ENCODE measurements around the gene CNTNAP2.
A peak's percentile ranks its signal among the peaks of the same experiment; 100 is the strongest.

CNTNAP2 gene

GRCh38 chr7:146781352-146782116, 664.9 kb downstream of the CNTNAP2 start:
- DNase-seq (ENCODE audit: low read depth): no peak

- no peak for DNase-seq (ENCODE audit: low read depth)
Observed at GRCh38 chr7:146787266-146787665, 670.7 kb downstream of the CNTNAP2 start.

- no peak for DNase-seq (ENCODE audit: low read depth)
Observed at GRCh38 chr7:146788008-146788407, 671.4 kb downstream of the CNTNAP2 start.

- DNase-seq (ENCODE audit: low read depth): peak; percentile 2
Observed at GRCh38 chr7:146791344-146792285, 675.0 kb downstream of the CNTNAP2 start.

- DNase-seq (ENCODE audit: low read depth): no peak
Observed at GRCh38 chr7:146804620-146805019, 688.0 kb downstream of the CNTNAP2 start.

- DNase-seq (ENCODE audit: low read depth): peak; percentile 1
Observed at GRCh38 chr7:146805082-146805481, 688.5 kb downstream of the CNTNAP2 start.

GRCh38 chr7:146826329-146826728, 709.7 kb downstream of the CNTNAP2 start:
- DNase-seq (ENCODE audit: low read depth): no peak

GRCh38 chr7:146830686-146831085, 714.1 kb downstream of the CNTNAP2 start:
- DNase-seq (ENCODE audit: low read depth): no peak

GRCh38 chr7:146831875-146832274, 715.3 kb downstream of the CNTNAP2 start:
- no peak for DNase-seq (ENCODE audit: low read depth)

GRCh38 chr7:146844405-146844804, 727.8 kb downstream of the CNTNAP2 start:
- DNase-seq (ENCODE audit: low read depth): no peak

- no peak for DNase-seq (ENCODE audit: low read depth)
Observed at GRCh38 chr7:146858690-146859089, 742.1 kb downstream of the CNTNAP2 start.

GRCh38 chr7:146861701-146862100, 745.1 kb downstream of the CNTNAP2 start:
- DNase-seq (ENCODE audit: low read depth): no peak

GRCh38 chr7:146862415-146862814, 745.8 kb downstream of the CNTNAP2 start:
- no peak for DNase-seq (ENCODE audit: low read depth)

GRCh38 chr7:146864644-146865043, 748.0 kb downstream of the CNTNAP2 start:
- no peak for DNase-seq (ENCODE audit: low read depth)

GRCh38 chr7:146865696-146866095, 749.1 kb downstream of the CNTNAP2 start:
- no peak for DNase-seq (ENCODE audit: low read depth)

GRCh38 chr7:146874722-146875121, 758.1 kb downstream of the CNTNAP2 start:
- DNase-seq (ENCODE audit: low read depth): no peak

GRCh38 chr7:146875237-146875785, 758.7 kb downstream of the CNTNAP2 start:
- DNase-seq (ENCODE audit: low read depth): no peak

GRCh38 chr7:146875981-146876380, 759.4 kb downstream of the CNTNAP2 start:
- DNase-seq (ENCODE audit: low read depth): no peak

GRCh38 chr7:146876411-146876810, 759.8 kb downstream of the CNTNAP2 start:
- no peak for DNase-seq (ENCODE audit: low read depth)

GRCh38 chr7:146878901-146879300, 762.3 kb downstream of the CNTNAP2 start:
- no peak for DNase-seq (ENCODE audit: low read depth)

- no peak for DNase-seq (ENCODE audit: low read depth)
Observed at GRCh38 chr7:146885231-146885630, 768.6 kb downstream of the CNTNAP2 start.

GRCh38 chr7:146889806-146890555, 773.4 kb downstream of the CNTNAP2 start:
- DNase-seq (ENCODE audit: low read depth): no peak
